ENCODE data around the gene HSH2D.

HSH2D gene

DNA sequence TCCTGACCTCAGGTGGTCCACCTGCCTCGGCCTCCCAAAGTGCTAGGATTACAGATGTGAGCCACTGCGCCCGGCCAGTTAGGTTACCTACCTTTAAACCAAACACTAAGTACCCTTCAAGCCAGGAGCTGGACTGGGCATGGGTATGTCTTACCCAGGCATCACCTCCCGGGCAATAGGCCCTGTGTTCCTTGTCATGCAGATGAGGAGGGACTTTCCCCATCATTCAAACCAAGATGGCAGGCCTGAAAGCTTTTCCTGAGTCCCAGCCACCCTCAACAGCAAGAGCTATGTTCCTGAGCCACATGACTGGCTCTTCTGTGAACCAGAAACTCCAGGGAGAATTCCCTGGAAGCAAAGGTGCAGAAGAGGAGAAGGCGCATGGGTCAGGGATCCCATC is 22.3 kb upstream of the HSH2D start:
- DNase-seq = no peak

DNA sequence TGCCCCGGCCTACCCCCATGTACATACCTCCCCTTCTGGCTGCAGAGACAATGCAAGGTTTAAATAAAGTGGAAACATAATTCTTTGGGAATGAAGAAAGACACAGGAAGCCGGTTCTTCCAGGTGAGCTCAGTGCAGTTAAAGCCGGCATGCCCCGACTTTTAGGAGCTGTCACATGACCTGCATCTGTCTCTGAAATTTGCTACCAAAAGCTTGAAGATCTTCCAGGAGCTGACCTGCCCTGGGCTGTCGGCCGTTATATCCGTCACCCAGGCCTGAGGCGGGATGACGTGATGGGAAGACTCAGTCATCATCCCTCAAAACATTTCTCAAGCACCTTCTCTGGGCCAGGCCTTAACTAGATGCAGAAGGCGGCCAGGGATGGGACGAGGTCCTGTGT is 21.5 kb upstream of the HSH2D start:
- no peak for DNase-seq

DNA sequence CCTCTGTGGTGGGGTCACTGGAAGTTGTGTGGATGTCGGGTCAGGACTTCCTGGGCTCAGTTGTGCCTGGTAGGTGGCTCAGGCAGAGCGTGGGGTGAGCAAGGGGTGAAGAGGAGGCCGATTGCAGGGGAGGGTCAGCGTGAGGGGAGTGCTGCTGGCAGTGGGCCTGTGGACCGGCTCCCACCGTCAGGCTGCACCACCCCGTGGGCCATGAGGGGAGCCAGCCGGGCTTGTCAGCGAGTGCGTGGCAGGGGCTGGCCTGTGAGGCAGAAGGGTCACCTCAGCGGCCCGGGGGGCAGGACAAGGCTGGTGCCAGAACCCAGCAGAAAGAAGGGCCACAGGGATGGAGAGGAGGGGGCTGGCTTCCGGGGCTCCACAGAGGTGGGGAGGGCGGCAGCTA is 18.5 kb upstream of the HSH2D start:
- no peak for DNase-seq

DNA sequence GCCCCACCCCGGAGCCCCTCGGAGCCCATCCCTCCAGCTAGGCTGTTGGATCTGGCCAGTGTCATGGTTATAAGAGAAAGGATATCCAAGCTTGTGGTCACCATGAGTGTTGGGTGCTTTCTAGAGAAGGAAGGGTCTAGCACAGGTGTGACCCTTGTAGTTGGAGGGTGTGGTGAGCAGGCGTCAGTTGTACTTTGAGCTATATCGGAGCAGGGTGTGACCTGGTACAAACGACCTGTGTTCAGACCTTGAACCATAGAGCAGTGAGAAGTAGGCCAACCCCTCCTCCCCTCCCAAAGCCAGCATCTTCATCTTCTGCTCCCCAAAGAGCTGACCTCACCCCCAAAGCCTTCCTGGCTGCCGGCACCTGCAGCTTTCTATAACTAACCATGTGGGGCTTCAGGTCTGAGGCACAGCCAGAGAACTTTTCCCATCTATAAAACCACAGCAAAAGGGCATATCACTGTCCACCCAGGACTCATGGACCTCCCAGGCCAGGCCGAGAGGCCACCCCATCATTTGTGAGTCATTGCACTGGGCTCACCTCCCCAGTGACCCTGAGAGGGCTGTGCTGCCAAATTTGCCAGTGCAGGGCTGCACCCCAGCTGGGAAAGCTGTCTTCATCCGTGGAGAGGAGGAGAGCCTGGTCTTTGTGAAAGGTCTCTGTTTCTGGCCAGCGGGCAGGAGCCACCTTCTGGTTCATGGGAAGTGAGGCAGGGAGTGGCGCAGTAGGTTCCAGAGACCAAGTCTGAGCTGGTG is 17.6 kb upstream of the HSH2D start:
- DNase-seq = no peak

DNA sequence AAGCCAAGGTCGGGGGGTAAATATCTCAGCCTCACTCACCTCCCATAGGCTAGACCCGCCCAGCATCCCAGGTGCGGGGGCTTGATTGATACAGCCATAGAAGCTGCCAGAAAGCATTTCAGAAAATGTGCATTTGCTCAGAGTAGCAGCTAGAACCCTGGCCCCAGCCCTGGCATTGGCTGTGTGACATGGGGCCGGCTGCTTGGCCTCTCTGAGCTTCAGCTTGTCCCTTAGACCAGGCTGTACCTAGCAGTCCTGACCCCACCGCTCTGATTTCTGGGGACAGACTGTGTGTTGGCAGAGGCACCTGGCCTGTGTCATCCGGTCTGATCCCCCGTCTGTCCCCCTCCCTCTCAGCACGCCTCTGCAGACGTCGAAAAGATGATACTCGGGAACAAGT is 16.4 kb upstream of the HSH2D start:
- no peak for DNase-seq

DNA sequence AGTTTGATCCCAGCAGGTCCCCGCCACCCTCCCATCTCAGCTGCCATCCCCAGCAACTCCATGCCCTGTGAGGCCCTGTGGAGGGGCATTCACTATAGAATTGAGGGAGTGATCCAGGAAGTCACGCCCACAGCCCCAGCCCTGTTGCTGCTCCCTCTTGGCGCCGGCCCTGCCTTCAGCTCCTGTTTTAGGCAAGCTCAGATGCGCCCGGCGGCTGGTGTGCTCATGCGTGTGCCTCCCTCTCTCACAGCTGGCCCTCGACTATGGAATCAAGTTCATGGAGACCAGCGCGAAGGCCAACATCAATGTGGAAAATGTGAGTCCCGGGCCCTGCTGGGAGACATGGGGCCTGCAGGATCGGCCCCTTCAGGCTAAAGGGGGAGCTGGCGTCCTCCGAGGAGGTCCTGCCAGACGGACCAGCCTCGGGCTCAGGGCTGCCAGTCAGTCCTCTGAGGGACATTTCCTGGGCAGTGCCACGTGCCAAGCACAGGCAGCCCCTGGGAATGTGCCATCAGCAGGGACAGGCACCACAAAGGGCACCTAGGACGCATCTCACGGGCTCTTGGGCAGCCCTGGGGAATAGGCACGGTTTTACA is 15.6 kb upstream of the HSH2D start:
- no peak for DNase-seq

DNA sequence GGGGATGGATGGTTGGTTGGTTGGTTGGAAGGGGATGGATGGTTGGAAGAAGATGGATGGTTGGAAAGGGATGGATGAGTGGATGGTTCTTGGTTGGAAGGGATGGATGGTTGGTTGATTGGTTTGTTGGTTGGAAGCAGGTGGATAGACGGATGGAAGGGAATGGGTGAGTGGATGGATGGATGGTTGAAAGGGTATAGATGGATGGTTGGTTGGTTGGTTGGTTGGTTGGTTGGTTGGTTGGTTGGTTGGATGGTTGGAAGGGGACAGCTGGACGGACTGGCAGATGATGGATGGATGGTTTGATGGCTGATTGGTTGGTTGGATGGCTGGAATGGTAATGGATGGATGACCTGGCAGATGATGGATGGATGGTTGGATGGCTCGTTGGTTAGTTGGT is 11.8 kb upstream of the HSH2D start:
- no peak for DNase-seq

DNA sequence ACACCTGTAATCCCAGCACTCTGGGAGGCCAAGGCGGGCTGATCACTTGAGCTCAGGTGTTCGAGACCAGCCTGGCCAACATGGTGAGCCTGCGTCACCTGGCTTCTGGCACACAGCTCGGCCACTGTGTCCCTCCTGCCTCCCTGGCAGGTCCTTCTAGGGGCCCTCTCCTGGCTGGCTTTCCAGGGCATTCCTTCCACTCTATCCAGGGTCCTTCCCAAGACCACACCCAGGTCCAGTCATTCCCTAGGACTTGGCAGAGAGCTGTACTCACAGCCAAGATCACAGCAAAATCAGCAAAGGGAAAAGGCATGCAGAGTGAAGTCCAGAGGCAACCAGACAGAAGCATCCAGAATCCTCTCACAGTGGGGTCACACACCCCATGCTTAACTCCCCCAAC is 9.7 kb upstream of the HSH2D start:
- DNase-seq = no peak

DNA sequence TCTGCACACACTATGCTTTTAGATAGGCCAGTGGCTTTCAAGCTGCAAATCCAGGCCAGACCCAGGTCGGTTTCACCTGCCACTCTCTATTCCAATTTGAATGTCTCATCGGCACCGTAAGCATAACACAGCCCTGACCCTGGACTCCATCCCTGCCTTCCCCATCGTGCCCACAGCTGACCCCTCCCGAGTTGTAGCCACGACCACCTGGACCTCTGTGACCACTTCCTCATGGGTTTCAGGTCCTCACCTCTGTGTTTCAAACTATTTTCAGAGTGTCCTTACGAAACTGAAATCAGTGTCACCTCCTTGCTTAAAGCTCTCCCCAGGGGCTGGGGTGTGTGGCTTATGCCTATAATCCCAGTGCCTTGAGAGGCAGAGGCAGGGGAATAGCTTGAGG is 9.0 kb upstream of the HSH2D start:
- no peak for DNase-seq

DNA sequence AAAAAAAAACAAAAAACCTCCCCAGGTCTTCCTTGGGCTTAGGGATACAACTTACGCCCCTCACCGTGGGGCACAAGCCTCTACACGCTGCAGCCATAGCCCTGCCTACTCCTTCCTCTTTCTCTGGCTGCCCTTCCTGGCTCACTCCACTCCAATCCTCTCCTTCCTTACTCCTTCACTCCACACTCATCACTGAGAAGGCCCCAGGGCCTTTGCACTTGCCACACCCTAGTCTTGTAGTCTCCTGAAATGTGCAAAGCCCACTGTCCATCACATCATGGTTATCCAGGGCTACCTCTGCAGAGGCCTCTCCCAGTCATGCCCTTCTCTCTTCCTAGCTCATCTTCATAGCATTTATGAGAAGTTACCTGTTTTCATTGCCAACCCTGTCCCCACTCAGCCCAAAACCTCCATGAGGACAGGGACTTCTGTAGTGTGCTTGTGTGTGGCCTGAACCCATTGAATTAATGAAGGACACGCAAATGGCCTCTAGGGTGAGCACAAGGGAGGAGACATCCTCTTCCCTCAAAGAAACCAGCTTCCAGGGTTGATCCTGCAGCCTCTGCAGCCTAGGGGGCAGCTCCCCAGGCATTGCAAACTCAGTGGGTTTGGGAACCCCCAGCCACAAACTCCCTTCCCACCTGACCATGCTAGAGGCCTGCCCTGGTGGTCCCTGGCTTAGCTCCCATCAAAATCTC is 7.9 kb upstream of the HSH2D start:
- DNase-seq = no peak

DNA sequence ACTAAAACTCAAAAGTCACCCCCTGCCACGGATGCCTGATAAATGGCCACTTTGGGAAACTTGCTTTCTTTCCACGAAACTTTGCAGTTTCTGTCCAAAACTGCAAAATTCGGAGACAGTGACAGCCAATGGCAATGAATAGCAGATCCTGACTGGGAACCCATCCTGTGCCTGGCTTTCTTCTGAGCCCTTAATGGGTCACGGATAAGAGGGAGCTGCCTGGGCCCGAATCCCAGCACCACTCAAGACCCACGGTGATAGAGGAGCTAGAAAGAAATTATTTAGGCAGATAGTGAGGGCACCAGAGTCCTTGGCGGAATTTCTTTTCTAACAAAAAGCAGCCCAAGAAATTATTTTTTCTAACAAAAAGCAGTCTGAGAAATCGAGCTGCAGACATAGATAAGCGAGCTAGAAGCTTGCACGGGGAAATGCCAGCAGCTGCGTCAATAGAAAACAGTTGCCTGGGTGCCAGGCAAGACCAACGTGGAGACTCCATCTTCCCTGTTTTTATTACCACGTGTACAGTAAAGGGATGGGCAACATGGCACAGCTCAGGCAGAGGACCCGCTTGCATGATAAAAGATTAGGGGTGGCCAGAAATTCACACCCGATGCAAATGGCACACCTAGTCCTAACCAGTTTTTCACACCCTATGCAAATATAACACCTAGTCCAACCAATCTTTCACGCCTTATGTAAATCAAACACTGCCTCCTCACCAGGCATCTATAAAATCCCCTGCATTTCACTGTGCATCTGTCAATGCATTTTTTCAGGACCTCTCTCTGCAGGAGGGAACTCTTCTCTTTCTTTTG is 7.1 kb upstream of the HSH2D start:
- DNase-seq = no peak

DNA sequence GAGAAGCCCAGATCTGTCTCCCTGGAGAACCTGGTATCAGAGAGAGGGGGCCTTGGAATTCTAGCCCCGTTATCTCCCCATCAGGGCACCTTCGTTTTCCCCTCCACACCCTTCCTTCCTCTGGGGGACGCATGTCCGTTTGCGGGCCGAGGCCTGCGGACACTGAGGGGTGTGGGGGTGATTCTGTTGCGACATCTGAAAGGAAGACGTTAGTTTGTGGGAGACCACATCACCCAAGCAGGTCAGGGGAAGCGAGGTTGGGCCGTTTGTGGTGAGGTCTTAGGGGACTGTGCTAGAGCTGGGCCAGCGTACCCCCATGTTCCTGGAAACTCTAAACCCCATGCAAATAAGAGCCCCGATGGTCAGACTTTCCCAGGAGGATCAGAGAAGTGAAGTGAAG is 3.7 kb upstream of the HSH2D start:
- no peak for DNase-seq

DNA sequence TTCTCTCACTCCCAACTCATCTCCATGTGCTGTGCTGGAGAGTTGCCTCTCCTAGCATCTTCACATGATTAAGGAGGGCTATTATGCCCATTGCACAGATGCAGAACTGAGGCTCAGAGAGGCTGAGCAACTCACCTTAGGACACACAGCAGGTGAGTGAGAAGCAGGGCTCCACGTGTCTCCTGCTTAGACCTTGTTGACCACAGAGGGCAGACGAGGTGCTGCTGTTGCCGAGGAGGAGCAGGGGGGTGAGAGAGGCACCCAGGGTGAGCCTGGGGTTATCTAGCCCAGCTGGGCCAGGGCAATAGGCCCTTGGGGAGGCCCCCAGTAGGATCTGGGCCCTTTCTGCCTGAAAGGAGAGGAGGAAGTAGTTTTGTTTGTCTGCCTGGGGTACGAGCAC is 2.4 kb upstream of the HSH2D start:
- DNase-seq = no peak

DNA sequence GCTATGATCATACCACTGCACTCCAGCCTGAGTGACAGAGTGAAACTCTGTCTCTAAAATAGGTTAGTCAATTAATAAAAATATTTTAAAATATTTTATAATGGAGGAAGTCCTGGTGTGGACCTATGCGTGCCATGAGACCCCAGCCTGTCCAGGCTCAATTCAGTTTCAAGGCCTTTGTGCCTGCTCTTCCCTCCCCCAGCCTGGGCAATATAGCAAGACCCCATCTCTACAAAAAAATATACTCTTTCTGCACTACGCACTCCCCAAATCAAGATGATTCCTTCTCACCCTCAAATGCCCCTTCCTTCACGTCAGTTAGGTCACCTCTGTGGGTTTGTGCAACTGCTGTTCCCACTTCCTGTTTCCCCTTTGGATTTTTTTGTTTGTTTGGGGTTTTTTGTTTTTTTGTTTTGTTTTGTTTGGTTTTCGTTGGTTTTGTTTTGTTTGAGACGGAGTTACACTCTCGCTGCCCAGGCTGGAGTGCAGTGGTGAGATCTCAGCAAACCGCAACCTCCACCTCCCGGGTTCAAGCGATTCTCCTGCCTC is 1.4 kb upstream of the HSH2D start:
- DNase-seq = no peak

DNA sequence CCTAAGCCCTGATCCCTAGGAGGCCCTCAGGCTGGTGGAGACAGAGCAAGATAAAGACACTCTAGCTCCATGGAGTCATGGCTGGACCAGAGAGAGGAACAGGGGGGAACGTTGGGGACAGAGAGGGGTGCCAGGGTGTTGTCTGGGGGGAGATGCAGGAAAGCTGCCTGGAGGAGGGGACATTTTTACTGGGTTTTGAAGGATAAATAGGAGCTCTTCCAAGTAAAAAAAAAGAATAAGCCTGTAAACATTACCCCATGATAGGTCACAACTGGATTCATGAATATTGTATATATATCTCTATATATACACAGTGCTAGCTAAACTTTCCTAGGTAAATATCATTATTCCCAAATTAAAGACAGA is 714 bp downstream of the HSH2D start:
- no peak for DNase-seq

DNA sequence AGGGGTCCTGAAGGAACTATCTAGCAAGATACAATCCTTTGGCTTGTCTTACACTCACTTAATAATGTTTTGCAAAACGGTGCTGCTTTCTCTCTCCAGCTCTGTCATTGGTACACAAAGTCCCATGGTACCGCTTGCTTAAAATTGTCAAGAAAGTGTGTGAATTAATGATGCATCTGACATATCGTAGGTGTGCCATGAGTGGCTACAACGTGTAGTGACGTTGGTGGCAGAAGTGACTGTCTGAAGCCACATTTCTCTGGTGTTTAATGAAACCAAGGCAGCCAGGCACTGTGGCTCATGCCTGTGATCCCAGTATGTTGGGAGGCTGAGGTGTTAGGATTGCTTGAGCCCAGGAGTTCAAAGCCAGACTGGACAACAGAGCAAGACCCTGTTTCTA is 2.6 kb downstream of the HSH2D start:
- DNase-seq = no peak

DNA sequence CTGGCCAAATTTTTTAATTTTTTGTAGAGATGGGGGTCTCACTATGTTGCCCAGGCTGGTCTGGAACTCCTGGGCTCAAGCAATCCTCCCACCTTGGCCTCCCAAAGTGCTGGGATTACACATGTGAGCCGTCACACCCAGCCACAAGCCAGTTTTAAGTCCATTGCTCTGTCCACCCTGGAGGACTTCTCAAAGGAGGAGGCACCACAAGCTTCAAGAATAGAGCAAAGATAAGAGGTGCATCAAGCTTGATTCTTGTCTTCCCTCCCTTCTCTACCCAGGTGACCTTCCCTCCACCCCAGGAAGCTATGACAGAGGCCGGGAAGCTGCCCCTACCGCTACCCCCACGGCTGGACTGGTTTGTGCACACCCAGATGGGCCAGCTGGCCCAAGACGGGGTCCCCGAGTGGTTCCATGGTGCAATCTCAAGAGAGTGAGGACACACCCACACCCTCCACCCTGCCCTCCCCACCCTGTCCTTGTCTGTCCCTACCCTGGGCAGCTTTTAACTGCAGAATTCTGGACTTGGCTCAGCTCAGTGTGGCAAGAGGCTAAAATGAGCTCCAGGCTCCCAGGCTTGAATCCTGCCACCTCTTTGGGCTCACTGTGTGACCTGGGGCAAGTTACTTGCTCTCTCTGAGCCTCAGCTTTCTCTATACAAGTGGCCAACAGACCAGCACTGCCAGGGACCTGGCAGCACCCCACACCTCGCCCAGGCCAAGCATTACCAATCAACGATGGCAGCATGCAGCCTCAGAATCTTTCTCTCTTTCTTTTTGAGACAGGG is 5.2 kb downstream of the HSH2D start:
- DNase-seq = no peak

DNA sequence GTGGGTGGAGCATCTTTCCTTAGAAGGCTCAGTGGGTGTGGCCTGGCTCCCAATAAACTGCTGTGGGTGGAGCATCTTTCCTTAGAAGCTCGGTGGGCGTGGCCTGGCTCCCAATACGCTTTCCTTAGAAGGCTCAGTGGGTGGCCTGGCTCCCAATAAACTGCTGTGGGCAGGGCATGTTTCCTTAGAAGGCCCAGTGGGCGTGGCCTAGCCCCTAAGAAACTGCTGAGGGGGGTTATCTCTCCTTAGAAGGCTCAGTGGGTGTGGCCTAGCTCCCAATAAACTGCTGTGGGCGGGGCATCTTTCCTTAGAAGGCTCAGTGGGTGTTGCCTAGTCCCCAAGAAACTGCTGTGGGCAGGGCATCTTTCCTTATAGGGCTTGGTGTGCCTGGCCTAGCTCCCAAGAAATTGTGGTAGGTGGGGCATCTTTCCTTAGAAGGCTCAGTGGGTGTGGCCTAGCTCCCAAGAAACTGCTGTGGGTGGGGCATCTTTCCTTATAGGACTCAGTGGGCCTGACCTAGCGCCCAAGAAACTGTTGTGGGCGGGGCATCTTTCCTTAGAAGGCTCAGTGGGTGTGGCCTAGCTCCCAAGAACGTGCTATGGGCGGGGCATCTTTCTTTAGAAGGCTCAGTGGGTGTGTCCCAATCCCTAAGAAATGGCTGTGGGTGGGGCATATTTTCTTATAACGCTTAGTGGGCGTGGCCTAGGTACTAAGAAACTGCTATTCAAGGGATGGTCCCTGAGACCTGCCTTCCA is 10.3 kb downstream of the HSH2D start:
- DNase-seq = no peak

DNA sequence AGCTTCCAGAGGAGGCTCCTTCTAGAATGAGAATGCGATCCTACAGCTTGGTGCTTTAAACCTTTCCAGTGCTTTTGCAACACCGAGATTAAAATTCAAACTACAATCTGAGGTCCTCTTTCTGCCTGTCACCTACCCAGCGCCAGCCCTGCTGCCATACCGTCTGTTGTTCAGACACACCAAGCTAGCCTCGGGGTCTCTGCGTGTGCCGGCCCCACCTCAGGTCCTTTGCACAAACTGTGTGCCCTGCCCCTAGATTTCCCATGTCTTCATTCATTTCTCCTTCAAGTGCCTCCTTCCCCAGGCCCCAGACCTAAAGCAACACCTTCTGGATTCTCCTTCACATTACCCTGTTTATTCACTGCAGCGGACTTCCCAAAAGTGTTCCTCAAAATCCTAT is 11.1 kb downstream of the HSH2D start:
- no peak for DNase-seq

DNA sequence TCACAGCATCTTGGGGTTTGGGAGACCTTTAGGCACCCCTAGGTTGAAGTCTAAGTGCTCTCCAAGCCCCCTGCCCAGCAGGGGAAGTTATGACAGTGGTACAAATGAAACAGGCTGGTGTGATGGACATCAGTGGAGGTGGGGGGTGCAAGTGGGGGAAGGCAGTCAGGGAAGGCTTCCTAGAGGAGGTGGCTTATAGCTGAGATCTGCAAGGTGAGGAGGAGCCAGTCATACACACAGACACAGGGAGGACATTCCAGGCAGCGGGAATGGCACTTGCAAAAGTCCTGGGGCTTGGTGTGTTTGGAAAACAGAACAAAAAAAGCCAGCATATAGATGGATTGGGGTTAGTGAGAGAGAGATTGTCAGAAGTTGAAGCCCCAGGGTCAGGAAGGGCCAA is 11.6 kb downstream of the HSH2D start:
- DNase-seq = no peak

DNA sequence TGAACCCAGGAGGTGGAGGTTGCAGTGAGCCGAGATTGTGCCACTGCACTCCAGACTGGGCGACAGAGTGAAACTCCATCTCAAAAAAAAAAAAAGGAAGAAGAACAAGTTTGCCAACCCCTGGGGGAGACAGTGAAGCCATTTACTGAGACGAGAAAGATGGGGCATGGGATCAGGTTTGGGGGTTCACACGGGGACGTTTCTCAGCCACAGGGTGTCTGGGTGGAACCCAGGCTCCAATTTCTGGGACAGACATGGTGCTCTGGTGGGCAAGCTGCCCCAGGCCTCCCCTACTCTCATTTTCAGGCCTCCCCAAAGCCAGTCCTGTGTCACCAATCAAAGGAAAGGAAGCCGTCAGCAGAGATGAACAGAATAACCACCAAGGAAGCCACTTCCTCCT is 13.4 kb downstream of the HSH2D start:
- no peak for DNase-seq

DNA sequence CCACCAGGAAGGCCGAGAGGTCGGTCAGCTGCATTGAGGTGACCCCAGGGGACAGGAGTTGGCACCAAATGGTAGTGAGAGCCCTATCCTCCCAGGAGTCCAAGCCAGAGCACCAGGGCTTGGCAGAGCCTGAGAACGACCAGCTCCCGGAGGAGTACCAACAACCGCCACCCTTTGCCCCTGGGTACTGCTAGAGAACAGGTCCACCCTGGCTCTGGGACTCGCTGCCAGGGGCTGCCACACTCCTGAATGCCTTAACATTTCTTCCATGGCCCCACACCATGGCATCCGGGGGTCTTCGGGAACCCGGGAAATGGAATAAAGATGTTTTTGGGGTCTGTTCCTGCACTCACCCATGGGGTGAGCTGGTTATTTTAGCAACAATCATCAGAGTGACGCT is 14.1 kb downstream of the HSH2D start:
- no peak for DNase-seq
